Loucy (cell line): ENCODE results near the gene PKP4.
A peak's percentile ranks its signal among the peaks of the same experiment; 100 is the strongest.

Source experiments
- H2AFZ ChIP-seq: fragments of 200-600 bp; sonication (generic); 2 replicates; pipeline ENCODE4 v1.6.0; 2016; ENCODE audit warnings: antibody characterized with exemption, mild to moderate bottlenecking, low read length, moderate library complexity
- H3F3A ChIP-seq: fragments of 200-600 bp; 2 replicates; pipeline ENCODE4 v1.6.0; 2016; ENCODE audit warnings: antibody characterized with exemption, low read depth, mild to moderate bottlenecking
- H3K27me3 ChIP-seq: fragments of 200-600 bp; sonication (generic); 2 replicates; pipeline ENCODE4 v1.6.1; 2014; ENCODE audit warnings: low read length, mild to moderate bottlenecking; ENCODE audit not compliant: insufficient read depth, poor library complexity, severe bottlenecking
- H3K36me3 ChIP-seq: fragments of 200-600 bp; sonication (generic); 2 replicates; pipeline ENCODE4 v1.6.1; 2016; ENCODE audit warnings: low read length; ENCODE audit not compliant: insufficient read depth
- H3K4me1 ChIP-seq: fragments of 200-600 bp; sonication (generic); 2 replicates; pipeline ENCODE4 v1.5.1; 2014; ENCODE audit warnings: low read length, mild to moderate bottlenecking; ENCODE audit not compliant: insufficient read depth, poor library complexity, severe bottlenecking
- H3K4me2 ChIP-seq: fragments of 200-600 bp; sonication (generic); 2 replicates; pipeline ENCODE4 v1.6.0; 2014; ENCODE audit warnings: antibody characterized with exemption, low read length, low read depth, mild to moderate bottlenecking; ENCODE audit not compliant: poor library complexity, severe bottlenecking
- H3K4me3 ChIP-seq: fragments of 200-600 bp; sonication (generic); 2 replicates; pipeline ENCODE4 v1.5.1; 2014; ENCODE audit warnings: low read length, mild to moderate bottlenecking, mixed read lengths; ENCODE audit not compliant: poor library complexity, severe bottlenecking
- H3K79me2 ChIP-seq: fragments of 200-600 bp; sonication (generic); 2 replicates; pipeline ENCODE4 v1.6.1; 2014; ENCODE audit warnings: low read length; ENCODE audit not compliant: insufficient read depth
- H3K9ac ChIP-seq: fragments of 200-600 bp; sonication (generic); 2 replicates; pipeline ENCODE4 v1.6.0; 2014; ENCODE audit warnings: mild to moderate bottlenecking, low read depth, low read length, moderate library complexity; ENCODE audit not compliant: poor library complexity, severe bottlenecking
- H3K9me2 ChIP-seq: fragments of 200-600 bp; sonication (generic); replicated peaks from 2 replicates; pipeline ENCODE4 v1.6.1; 2016; ENCODE audit warnings: low read depth, low read length, mixed read lengths
- H3K9me3 ChIP-seq: fragments of 200-600 bp; sonication (generic); 2 replicates; pipeline ENCODE4 v1.6.1; 2014; ENCODE audit warnings: mild to moderate bottlenecking, antibody characterized with exemption, low read length, low read depth; ENCODE audit not compliant: insufficient read depth
- H4K20me1 ChIP-seq: fragments of 200-600 bp; sonication (generic); 2 replicates; pipeline ENCODE4 v1.6.0; 2014; ENCODE audit warnings: antibody characterized with exemption, low read length, mild to moderate bottlenecking; ENCODE audit not compliant: insufficient read depth, poor library complexity, severe bottlenecking
- CTCF ChIP-seq: fragments of 200-600 bp; sonication (generic); conservative IDR thresholded peaks from 2 replicates; pipeline ENCODE4 v1.5.1; 2014; ENCODE audit warnings: mild to moderate bottlenecking, antibody characterized with exemption, low read length
- EZH2phosphoT487 ChIP-seq: fragments of 200-600 bp; IDR thresholded peaks from 2 replicates; pipeline ENCODE4 v1.6.1; 2018; ENCODE audit warnings: antibody characterized with exemption, mild to moderate bottlenecking, moderate library complexity, borderline replicate concordance

Gene PKP4

DNA sequence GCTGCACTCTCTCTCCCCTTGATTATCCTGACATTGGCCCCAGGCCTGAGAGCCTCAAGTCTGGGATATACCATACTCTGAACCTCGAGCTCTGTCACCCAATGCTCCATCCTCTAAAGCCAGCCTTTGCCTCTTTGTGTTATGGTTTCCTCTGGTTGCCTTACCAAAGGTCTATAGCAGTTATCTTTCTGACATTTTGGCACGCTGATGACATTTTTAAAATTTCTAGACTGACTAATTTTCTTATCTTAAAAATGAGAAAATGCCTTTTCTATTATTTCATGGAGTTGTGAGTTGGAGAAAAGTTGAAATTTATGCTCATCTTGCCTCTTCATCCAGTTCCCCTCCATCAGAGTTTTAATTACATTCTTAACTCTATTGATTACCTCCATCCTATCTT is 62.7 kb downstream of the PKP4 start:
- no peak for TF ChIP-seq CTCF
- no peak for TF ChIP-seq EZH2phosphoT487
- peaks cover 12% of the 10 kb centered on the region; the same call in 1 of the 2 replicates for H3K79me2 ChIP-seq

DNA sequence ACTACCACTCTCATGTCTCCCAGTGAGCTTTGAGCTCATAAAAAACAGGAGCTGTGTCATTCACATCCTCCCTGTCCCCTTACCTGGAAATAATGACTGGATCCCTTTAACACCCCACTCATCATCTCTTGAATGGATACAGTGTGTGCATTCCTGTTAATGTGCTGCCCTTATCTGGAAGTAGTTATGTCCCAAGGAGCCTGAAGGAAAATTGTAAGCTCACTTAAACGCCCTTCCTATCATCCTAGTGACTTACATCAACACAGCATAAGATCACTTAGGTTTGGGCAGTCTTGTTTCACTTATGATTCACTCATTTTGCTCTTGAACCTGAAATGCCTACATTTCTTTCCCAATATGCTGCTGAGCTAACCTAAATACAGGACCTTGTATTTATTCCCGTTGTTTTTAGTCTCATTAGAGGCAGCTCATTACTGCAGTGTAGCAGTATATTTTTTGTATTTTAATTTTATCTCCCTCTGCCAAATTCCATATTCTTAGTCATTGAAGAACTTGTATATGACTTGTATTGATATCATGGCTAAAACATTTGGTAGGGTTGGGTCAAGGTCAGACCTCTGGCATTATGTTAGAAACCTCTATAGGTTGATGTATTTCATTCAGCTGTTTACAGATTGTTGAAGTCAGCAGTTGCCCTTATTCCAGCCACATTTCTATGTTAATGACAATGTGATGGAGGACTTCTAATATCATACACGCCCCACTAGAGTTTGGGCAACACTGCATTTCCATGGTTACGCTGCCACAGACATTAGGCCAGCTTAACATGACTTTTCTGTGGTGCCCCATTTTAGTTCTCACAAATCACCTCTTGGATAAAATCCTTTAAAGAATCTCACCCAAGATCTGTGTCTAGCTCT is 72.9 kb downstream of the PKP4 start:
- H3K79me2 ChIP-seq, result no peaks in the 10 kb centered on the region
- H4K20me1 ChIP-seq, result no peaks in the 10 kb centered on the region
- H3F3A ChIP-seq, result no peaks in the 10 kb centered on the region
- TF ChIP-seq CTCF (no peak), EZH2phosphoT487 (no peak)
- H3K9me2 ChIP-seq, result no peaks in the 10 kb centered on the region
- peaks cover 4% of the 10 kb centered on the region for H3K4me1 ChIP-seq
- no peaks in the 10 kb centered on the region for H3K36me3 ChIP-seq
- no peak overlapping the region for H3K4me3 ChIP-seq
- H3K9me3 ChIP-seq, result no peaks in the 10 kb centered on the region
- no peaks in the 10 kb centered on the region for H3K27me3 ChIP-seq
- no peak overlapping the region for H3K4me2 ChIP-seq
- H2AFZ ChIP-seq, result no peak overlapping the region
- H3K9ac ChIP-seq, result no peak overlapping the region

More for the DNA sequence above, 62.7 kb downstream of the PKP4 start:
- Histone ChIP-seq H3F3A (no peaks in the 10 kb centered on the region), H3K4me2 (no peak overlapping the region), H3K27me3 (no peaks in the 10 kb centered on the region), H3K9me3 (no peaks in the 10 kb centered on the region), H3K4me1 (no peaks in the 10 kb centered on the region), H2AFZ (no peak overlapping the region), H3K9me2 (no peaks in the 10 kb centered on the region), H3K36me3 (no peaks in the 10 kb centered on the region; the same call in 1 of the 2 replicates), H3K4me3 (no peak overlapping the region), H3K9ac (no peak overlapping the region), H4K20me1 (no peaks in the 10 kb centered on the region)

GRCh38 chr2:158530829-158531228 is 74.1 kb downstream of the PKP4 start:
- TF ChIP-seq CTCF (peak; percentile 14; the same call in 1 of the 2 replicates), EZH2phosphoT487 (no peak)
- H3K4me3 ChIP-seq, result no peak overlapping the region
- H3K9ac ChIP-seq, result no peak overlapping the region
- H3K36me3 ChIP-seq, result no peaks in the 10 kb centered on the region
- H3K4me1 ChIP-seq, result peaks cover 4% of the 10 kb centered on the region
- no peaks in the 10 kb centered on the region for H3F3A ChIP-seq
- H3K9me3 ChIP-seq, result no peaks in the 10 kb centered on the region
- no peaks in the 10 kb centered on the region for H3K9me2 ChIP-seq
- H4K20me1 ChIP-seq, result no peaks in the 10 kb centered on the region
- H2AFZ ChIP-seq, result no peak overlapping the region
- H3K27me3 ChIP-seq, result no peaks in the 10 kb centered on the region
- no peaks in the 10 kb centered on the region for H3K79me2 ChIP-seq
- H3K4me2 ChIP-seq, result no peak overlapping the region
